ENCODE data around the gene MYOG. TPM values are rescaled to one million over a fixed set of nuclear protein-coding genes. Genes with fewer than 3 reads are reported as not detected.
A peak's percentile ranks its signal among the peaks of the same experiment; 100 is the strongest.

Gene MYOG
- total and polyA plus RNA-seq, 5 donors from 2014 or later: not detected

- DNase-seq: no peak
Measured at GRCh38 chr1:203090421-203091198, 4.8 kb upstream of the MYOG start.

GRCh38 chr1:203089651-203090045, 3.8 kb upstream of the MYOG start:
- Histone ChIP-seq H3K27me3 (ENCODE audit: control insufficient read depth, insufficient read depth, low read length) (no peaks in the 10 kb centered on the region), H3K27ac (ENCODE audit: insufficient read depth, low read length, poor library complexity, severe bottlenecking) (no peak overlapping the region), H3K36me3 (ENCODE audit: control insufficient read depth, insufficient read depth, low read length) (no peaks in the 10 kb centered on the region), H3K4me1 (ENCODE audit: control insufficient read depth, insufficient read depth, low read length, poor library complexity, severe bottlenecking) (no peaks in the 10 kb centered on the region), H3K9me3 (ENCODE audit: control insufficient read depth in 2 of 2, low read length in 2 of 2) (peaks cover 0 to 5% of the 10 kb centered on the region in 2 experiments), H3K4me3 (ENCODE audit: low read depth, low read length) (no peak overlapping the region)
- ATAC-seq (ENCODE audit: low read depth in 2 of 2) (no peak), DNase-seq (no peak)
- no peaks in the 10 kb centered on the region for H3K36me3 Mint-ChIP-seq
- H3K27me3 Mint-ChIP-seq: peaks cover 26% of the 10 kb centered on the region
- peaks cover 0 to 8% (median 3%) of the 10 kb centered on the region in 7 donors for H3K9me3 Mint-ChIP-seq
- no peak overlapping the region for H3K27ac Mint-ChIP-seq
- no peak overlapping the region for H3K4me3 Mint-ChIP-seq
- no peaks in the 10 kb centered on the region for H3K4me1 Mint-ChIP-seq

More at GRCh38 chr1:203090421-203091198, 4.8 kb upstream of the MYOG start:
- Histone ChIP-seq H3K27me3 (ENCODE audit: control insufficient read depth, insufficient read depth, low read length) (no peaks in the 10 kb centered on the region), H3K9me3 (ENCODE audit: control insufficient read depth in 2 of 2, low read length in 2 of 2) (peaks cover 9 to 14% of the 10 kb centered on the region in 2 experiments), H3K27ac (ENCODE audit: insufficient read depth, low read length, poor library complexity, severe bottlenecking) (no peak overlapping the region), H3K36me3 (ENCODE audit: control insufficient read depth, insufficient read depth, low read length) (no peaks in the 10 kb centered on the region), H3K4me3 (ENCODE audit: low read depth, low read length) (no peak overlapping the region), H3K4me1 (ENCODE audit: control insufficient read depth, insufficient read depth, low read length, poor library complexity, severe bottlenecking) (no peaks in the 10 kb centered on the region)
- H3K27me3 Mint-ChIP-seq: peaks cover 31% of the 10 kb centered on the region
- no peaks in the 10 kb centered on the region for H3K36me3 Mint-ChIP-seq
- H3K27ac Mint-ChIP-seq: no peak overlapping the region
- no peak overlapping the region for H3K4me3 Mint-ChIP-seq
- peaks cover 3 to 17% (median 10%) of the 10 kb centered on the region in 7 donors for H3K9me3 Mint-ChIP-seq
- no peak for ATAC-seq (ENCODE audit: low read depth in 2 of 2)
- no peaks in the 10 kb centered on the region for H3K4me1 Mint-ChIP-seq

GRCh38 chr1:203089001-203089650, 3.3 kb upstream of the MYOG start:
- H3K27ac Mint-ChIP-seq: peak overlapping the region in 1 of 3 donors; percentile 32
- no peak for ATAC-seq (ENCODE audit: low read depth in 2 of 2)
- no peaks in the 10 kb centered on the region for H3K36me3 Mint-ChIP-seq
- Histone ChIP-seq H3K36me3 (ENCODE audit: control insufficient read depth, insufficient read depth, low read length) (no peaks in the 10 kb centered on the region), H3K27ac (ENCODE audit: insufficient read depth, low read length, poor library complexity, severe bottlenecking) (no peak overlapping the region), H3K9me3 (ENCODE audit: control insufficient read depth in 2 of 2, low read length in 2 of 2) (no peaks in the 10 kb centered on the region), H3K4me1 (ENCODE audit: control insufficient read depth, insufficient read depth, low read length, poor library complexity, severe bottlenecking) (no peaks in the 10 kb centered on the region), H3K27me3 (ENCODE audit: control insufficient read depth, insufficient read depth, low read length) (no peaks in the 10 kb centered on the region), H3K4me3 (ENCODE audit: low read depth, low read length) (no peak overlapping the region)
- no peak for DNase-seq
- peaks cover 21% of the 10 kb centered on the region for H3K27me3 Mint-ChIP-seq
- peaks cover 0 to 5% (median 0%) of the 10 kb centered on the region in 7 donors for H3K9me3 Mint-ChIP-seq
- H3K4me3 Mint-ChIP-seq: no peak overlapping the region
- H3K4me1 Mint-ChIP-seq: no peaks in the 10 kb centered on the region

GRCh38 chr1:203088441-203088840, 2.6 kb upstream of the MYOG start:
- no peak for DNase-seq
- H3K36me3 Mint-ChIP-seq: no peaks in the 10 kb centered on the region
- H3K9me3 Mint-ChIP-seq: peaks cover 0 to 5% (median 0%) of the 10 kb centered on the region in 7 donors

GRCh38 chr1:203086992-203087763, 1.4 kb upstream of the MYOG start:
- no peak for DNase-seq
- H3K4me1 Mint-ChIP-seq: no peaks in the 10 kb centered on the region

More at GRCh38 chr1:203088441-203088840, 2.6 kb upstream of the MYOG start:
- Histone ChIP-seq H3K4me3 (ENCODE audit: low read depth, low read length) (no peak overlapping the region), H3K27me3 (ENCODE audit: control insufficient read depth, insufficient read depth, low read length) (no peaks in the 10 kb centered on the region), H3K4me1 (ENCODE audit: control insufficient read depth, insufficient read depth, low read length, poor library complexity, severe bottlenecking) (no peaks in the 10 kb centered on the region), H3K36me3 (ENCODE audit: control insufficient read depth, insufficient read depth, low read length) (no peaks in the 10 kb centered on the region), H3K9me3 (ENCODE audit: control insufficient read depth in 2 of 2, low read length in 2 of 2) (no peaks in the 10 kb centered on the region), H3K27ac (ENCODE audit: insufficient read depth, low read length, poor library complexity, severe bottlenecking) (no peak overlapping the region)
- Mint-ChIP-seq H3K4me1 (no peaks in the 10 kb centered on the region), H3K4me3 (no peak overlapping the region), H3K27ac (no peak overlapping the region), H3K27me3 (peaks cover 22% of the 10 kb centered on the region)
- ATAC-seq (ENCODE audit: low read depth in 2 of 2): no peak

GRCh38 chr1:203084588-203085527, 954 bp downstream of the MYOG start:
- H3K4me3 Mint-ChIP-seq: no peak overlapping the region
- H3K9me3 Mint-ChIP-seq: peaks cover 0 to 3% (median 0%) of the 10 kb centered on the region in 7 donors
- H3K4me1 ChIP-seq (ENCODE audit: control insufficient read depth, insufficient read depth, low read length, poor library complexity, severe bottlenecking): no peaks in the 10 kb centered on the region
- no peak overlapping the region for H3K27ac Mint-ChIP-seq
- H3K9me3 ChIP-seq (ENCODE audit: control insufficient read depth in 2 of 2, low read length in 2 of 2): no peaks in the 10 kb centered on the region
- no peak for ATAC-seq (ENCODE audit: low read depth in 2 of 2)
- H3K4me3 ChIP-seq (ENCODE audit: low read depth, low read length): no peak overlapping the region
- no peaks in the 10 kb centered on the region for H3K36me3 ChIP-seq (ENCODE audit: control insufficient read depth, insufficient read depth, low read length)
- H3K27ac ChIP-seq (ENCODE audit: insufficient read depth, low read length, poor library complexity, severe bottlenecking): no peak overlapping the region
- no peaks in the 10 kb centered on the region for H3K36me3 Mint-ChIP-seq
- peak in 1 of 3 donors; percentile 11 for DNase-seq
- no peaks in the 10 kb centered on the region for H3K4me1 Mint-ChIP-seq
- no peaks in the 10 kb centered on the region for H3K27me3 ChIP-seq (ENCODE audit: control insufficient read depth, insufficient read depth, low read length)
- peaks cover 18% of the 10 kb centered on the region for H3K27me3 Mint-ChIP-seq

More at GRCh38 chr1:203086992-203087763, 1.4 kb upstream of the MYOG start:
- H3K4me3 ChIP-seq (ENCODE audit: low read depth, low read length): no peak overlapping the region
- H3K9me3 Mint-ChIP-seq: peaks cover 0 to 5% (median 0%) of the 10 kb centered on the region in 7 donors
- H3K27ac ChIP-seq (ENCODE audit: insufficient read depth, low read length, poor library complexity, severe bottlenecking): no peak overlapping the region
- H3K9me3 ChIP-seq (ENCODE audit: control insufficient read depth in 2 of 2, low read length in 2 of 2): no peaks in the 10 kb centered on the region
- H3K36me3 Mint-ChIP-seq: no peaks in the 10 kb centered on the region
- no peaks in the 10 kb centered on the region for H3K36me3 ChIP-seq (ENCODE audit: control insufficient read depth, insufficient read depth, low read length)
- peaks cover 14% of the 10 kb centered on the region for H3K27me3 Mint-ChIP-seq
- no peak for ATAC-seq (ENCODE audit: low read depth in 2 of 2)
- no peaks in the 10 kb centered on the region for H3K4me1 ChIP-seq (ENCODE audit: control insufficient read depth, insufficient read depth, low read length, poor library complexity, severe bottlenecking)
- no peak overlapping the region for H3K27ac Mint-ChIP-seq
- H3K27me3 ChIP-seq (ENCODE audit: control insufficient read depth, insufficient read depth, low read length): no peaks in the 10 kb centered on the region
- no peak overlapping the region for H3K4me3 Mint-ChIP-seq

- DNase-seq: no peak
- Histone ChIP-seq H3K27ac (ENCODE audit: insufficient read depth, low read length, poor library complexity, severe bottlenecking) (no peak overlapping the region), H3K4me3 (ENCODE audit: low read depth, low read length) (no peak overlapping the region), H3K4me1 (ENCODE audit: control insufficient read depth, insufficient read depth, low read length, poor library complexity, severe bottlenecking) (no peaks in the 10 kb centered on the region), H3K9me3 (ENCODE audit: control insufficient read depth in 2 of 2, low read length in 2 of 2) (no peaks in the 10 kb centered on the region), H3K36me3 (ENCODE audit: control insufficient read depth, insufficient read depth, low read length) (no peaks in the 10 kb centered on the region), H3K27me3 (ENCODE audit: control insufficient read depth, insufficient read depth, low read length) (no peaks in the 10 kb centered on the region)
- no peak overlapping the region for H3K4me3 Mint-ChIP-seq
- peaks cover 0 to 3% (median 0%) of the 10 kb centered on the region in 7 donors for H3K9me3 Mint-ChIP-seq
- H3K36me3 Mint-ChIP-seq: no peaks in the 10 kb centered on the region
- peaks cover 15% of the 10 kb centered on the region for H3K27me3 Mint-ChIP-seq
- H3K27ac Mint-ChIP-seq: no peak overlapping the region
- ATAC-seq (ENCODE audit: low read depth in 2 of 2): no peak
- H3K4me1 Mint-ChIP-seq: no peaks in the 10 kb centered on the region
Measured at GRCh38 chr1:203083463-203083921, 2.3 kb downstream of the MYOG start.

Measured in CD4-positive, CD25-positive, alpha-beta regulatory T cell (primary cell).